ENCODE results near the gene PRSS53. TPM values are rescaled to one million over a fixed set of nuclear protein-coding genes. Genes with fewer than 3 reads are reported as not detected.

PRSS53 gene
- total RNA-seq, 2 experiments from 2014 or later, result 3.7 to 5.7 TPM

DNA sequence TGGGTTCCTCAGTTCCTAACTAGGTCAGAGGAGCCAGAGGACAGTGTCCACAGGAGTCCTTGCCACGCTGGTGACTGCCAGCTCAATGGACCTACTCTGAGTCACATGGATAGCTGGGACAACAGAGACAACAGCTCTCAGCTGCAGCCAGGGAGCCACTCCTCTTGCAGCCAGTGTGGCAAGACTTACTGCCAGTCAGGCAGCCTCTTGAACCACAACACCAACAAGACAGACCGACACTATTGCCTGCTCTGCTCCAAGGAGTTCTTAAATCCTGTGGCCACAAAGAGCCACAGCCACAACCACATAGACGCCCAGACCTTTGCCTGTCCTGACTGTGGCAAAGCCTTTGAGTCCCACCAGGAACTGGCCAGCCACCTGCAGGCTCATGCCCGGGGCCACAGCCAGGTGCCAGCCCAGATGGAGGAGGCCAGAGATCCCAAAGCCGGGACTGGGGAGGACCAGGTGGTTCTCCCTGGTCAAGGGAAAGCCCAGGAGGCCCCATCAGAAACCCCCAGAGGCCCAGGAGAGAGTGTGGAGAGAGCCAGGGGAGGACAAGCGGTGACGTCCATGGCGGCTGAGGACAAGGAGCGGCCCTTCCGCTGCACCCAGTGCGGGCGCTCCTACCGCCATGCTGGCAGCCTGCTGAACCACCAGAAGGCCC is 7.9 kb downstream of the PRSS53 start:
- H3K4me1 ChIP-seq (ENCODE audit: insufficient read depth, low read length, poor library complexity, severe bottlenecking), result no peaks in the 10 kb centered on the region
- no peak overlapping the region for H3K4me3 ChIP-seq (ENCODE audit: low read depth, low read length, poor library complexity, severe bottlenecking)
- ChIA-PET CTCF (ENCODE audit: unreplicated experiment) (no interaction called here), POLR2A (no interaction called here)
- H3K9me3 ChIP-seq (ENCODE audit: low read length), result no peaks in the 10 kb centered on the region
- no peaks in the 10 kb centered on the region for H3K9me2 ChIP-seq (ENCODE audit: insufficient read depth, low read length)
- H3K79me2 ChIP-seq (ENCODE audit: insufficient read depth, low read depth, low read length), result peaks cover 6% of the 10 kb centered on the region
- intact Hi-C loops (cut with micrococcal nuclease; ENCODE audit: unreplicated experiment), result no loop called here
- H3K36me3 ChIP-seq (ENCODE audit: insufficient read depth, low read length), result peaks cover 80% of the 10 kb centered on the region
- TF ChIP-seq EZH2phosphoT487 (IDR thresholded peaks at IDR 0.05; ENCODE audit: borderline replicate concordance, low read depth, low read length), result no peak
- TF ChIP-seq, protein P1, sequence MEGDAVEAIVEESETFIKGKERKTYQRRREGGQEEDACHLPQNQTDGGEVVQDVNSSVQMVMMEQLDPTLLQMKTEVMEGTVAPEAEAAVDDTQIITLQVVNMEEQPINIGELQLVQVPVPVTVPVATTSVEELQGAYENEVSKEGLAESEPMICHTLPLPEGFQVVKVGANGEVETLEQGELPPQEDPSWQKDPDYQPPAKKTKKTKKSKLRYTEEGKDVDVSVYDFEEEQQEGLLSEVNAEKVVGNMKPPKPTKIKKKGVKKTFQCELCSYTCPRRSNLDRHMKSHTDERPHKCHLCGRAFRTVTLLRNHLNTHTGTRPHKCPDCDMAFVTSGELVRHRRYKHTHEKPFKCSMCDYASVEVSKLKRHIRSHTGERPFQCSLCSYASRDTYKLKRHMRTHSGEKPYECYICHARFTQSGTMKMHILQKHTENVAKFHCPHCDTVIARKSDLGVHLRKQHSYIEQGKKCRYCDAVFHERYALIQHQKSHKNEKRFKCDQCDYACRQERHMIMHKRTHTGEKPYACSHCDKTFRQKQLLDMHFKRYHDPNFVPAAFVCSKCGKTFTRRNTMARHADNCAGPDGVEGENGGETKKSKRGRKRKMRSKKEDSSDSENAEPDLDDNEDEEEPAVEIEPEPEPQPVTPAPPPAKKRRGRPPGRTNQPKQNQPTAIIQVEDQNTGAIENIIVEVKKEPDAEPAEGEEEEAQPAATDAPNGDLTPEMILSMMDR (conservative IDR thresholded peaks at IDR 0.05; ENCODE audit: low read length), result no peak
- BruUV-seq (replicated peaks), result no TSS peak
- no peak overlapping the region for H3K27ac ChIP-seq (ENCODE audit: low read depth, low read length, poor library complexity, severe bottlenecking)
- no peak for DNase-seq (ENCODE audit: low spot score)
- H4K20me1 ChIP-seq (ENCODE audit: insufficient read depth, low read length), result no peaks in the 10 kb centered on the region
- no peak overlapping the region for H3K4me2 ChIP-seq (ENCODE audit: low read length)
- H2AFZ ChIP-seq (ENCODE audit: low read length), result no peak overlapping the region

DNA sequence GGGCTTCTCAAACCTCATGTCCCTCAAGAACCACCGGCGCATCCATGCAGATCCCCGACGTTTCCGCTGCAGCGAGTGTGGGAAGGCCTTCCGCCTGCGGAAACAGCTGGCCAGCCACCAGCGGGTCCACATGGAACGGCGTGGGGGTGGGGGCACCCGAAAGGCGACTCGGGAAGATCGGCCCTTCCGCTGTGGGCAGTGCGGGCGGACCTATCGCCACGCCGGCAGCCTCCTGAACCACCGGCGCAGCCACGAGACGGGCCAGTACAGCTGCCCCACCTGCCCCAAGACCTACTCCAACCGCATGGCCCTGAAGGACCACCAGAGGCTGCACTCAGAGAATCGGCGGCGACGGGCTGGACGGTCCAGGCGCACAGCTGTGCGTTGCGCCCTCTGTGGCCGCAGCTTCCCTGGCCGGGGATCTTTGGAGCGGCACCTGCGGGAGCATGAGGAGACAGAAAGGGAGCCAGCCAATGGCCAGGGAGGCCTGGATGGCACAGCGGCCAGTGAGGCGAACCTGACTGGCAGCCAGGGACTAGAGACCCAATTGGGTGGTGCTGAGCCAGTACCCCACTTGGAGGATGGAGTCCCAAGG is 8.6 kb downstream of the PRSS53 start:
- Histone ChIP-seq H4K20me1 (ENCODE audit: insufficient read depth, low read length) (no peaks in the 10 kb centered on the region), H3K27ac (ENCODE audit: low read depth, low read length, poor library complexity, severe bottlenecking) (no peak overlapping the region), H3K79me2 (ENCODE audit: insufficient read depth, low read depth, low read length) (peaks cover 14% of the 10 kb centered on the region), H3K4me2 (ENCODE audit: low read length) (no peak overlapping the region), H2AFZ (ENCODE audit: low read length) (no peak overlapping the region), H3K4me1 (ENCODE audit: insufficient read depth, low read length, poor library complexity, severe bottlenecking) (peaks cover 5% of the 10 kb centered on the region), H3K4me3 (ENCODE audit: low read depth, low read length, poor library complexity, severe bottlenecking) (no peak overlapping the region), H3K9me3 (ENCODE audit: low read length) (no peaks in the 10 kb centered on the region), H3K9me2 (ENCODE audit: insufficient read depth, low read length) (no peaks in the 10 kb centered on the region), H3K36me3 (ENCODE audit: insufficient read depth, low read length) (peaks cover 78% of the 10 kb centered on the region)
- BruUV-seq (replicated peaks), result no TSS peak
- no peak for DNase-seq (ENCODE audit: low spot score)
- ChIA-PET CTCF (ENCODE audit: unreplicated experiment) (no interaction called here), POLR2A (no interaction called here)
- intact Hi-C loops (cut with micrococcal nuclease; ENCODE audit: unreplicated experiment), result no loop called here
- no peak for TF ChIP-seq EZH2phosphoT487 (IDR thresholded peaks at IDR 0.05; ENCODE audit: borderline replicate concordance, low read depth, low read length)
- TF ChIP-seq, protein P1 (conservative IDR thresholded peaks at IDR 0.05; ENCODE audit: low read length), result no peak

DNA sequence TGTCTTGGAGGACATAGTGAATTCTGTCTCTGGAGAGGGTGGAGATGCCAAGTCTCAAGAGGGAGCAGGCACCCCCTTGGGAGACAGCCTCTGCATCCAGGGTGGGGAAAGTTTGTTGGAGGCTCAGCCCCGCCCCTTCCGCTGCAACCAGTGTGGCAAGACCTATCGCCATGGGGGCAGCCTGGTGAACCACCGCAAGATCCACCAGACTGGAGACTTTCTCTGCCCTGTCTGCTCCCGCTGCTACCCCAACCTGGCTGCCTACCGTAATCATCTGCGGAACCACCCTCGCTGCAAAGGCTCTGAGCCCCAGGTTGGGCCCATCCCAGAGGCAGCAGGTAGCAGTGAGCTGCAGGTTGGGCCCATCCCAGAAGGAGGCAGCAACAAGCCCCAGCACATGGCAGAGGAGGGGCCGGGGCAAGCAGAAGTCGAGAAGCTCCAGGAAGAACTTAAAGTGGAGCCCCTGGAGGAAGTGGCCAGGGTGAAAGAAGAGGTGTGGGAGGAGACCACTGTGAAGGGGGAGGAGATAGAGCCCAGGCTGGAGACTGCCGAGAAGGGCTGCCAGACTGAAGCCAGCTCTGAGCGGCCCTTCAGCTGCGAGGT is 9.3 kb downstream of the PRSS53 start:
- BruUV-seq (replicated peaks), result no TSS peak
- Histone ChIP-seq H3K36me3 (ENCODE audit: insufficient read depth, low read length) (peaks cover 73% of the 10 kb centered on the region), H3K4me2 (ENCODE audit: low read length) (no peak overlapping the region), H3K4me3 (ENCODE audit: low read depth, low read length, poor library complexity, severe bottlenecking) (no peak overlapping the region), H3K9me3 (ENCODE audit: low read length) (no peaks in the 10 kb centered on the region), H3K27ac (ENCODE audit: low read depth, low read length, poor library complexity, severe bottlenecking) (no peak overlapping the region), H3K79me2 (ENCODE audit: insufficient read depth, low read depth, low read length) (peaks cover 20% of the 10 kb centered on the region), H3K4me1 (ENCODE audit: insufficient read depth, low read length, poor library complexity, severe bottlenecking) (peaks cover 7% of the 10 kb centered on the region), H2AFZ (ENCODE audit: low read length) (no peak overlapping the region), H3K9me2 (ENCODE audit: insufficient read depth, low read length) (no peaks in the 10 kb centered on the region), H4K20me1 (ENCODE audit: insufficient read depth, low read length) (no peaks in the 10 kb centered on the region)
- POLR2A ChIA-PET, result no interaction called here
- CTCF ChIA-PET (ENCODE audit: unreplicated experiment), result no interaction called here
- intact Hi-C loops (cut with micrococcal nuclease; ENCODE audit: unreplicated experiment), result no loop called here
- TF ChIP-seq, protein P1 (conservative IDR thresholded peaks at IDR 0.05; ENCODE audit: low read length), result no peak
- no peak for TF ChIP-seq EZH2phosphoT487 (IDR thresholded peaks at IDR 0.05; ENCODE audit: borderline replicate concordance, low read depth, low read length)
- DNase-seq (ENCODE audit: low spot score), result no peak
